Measurements from ENCODE around the gene KCND3.

Gene KCND3

DNA sequence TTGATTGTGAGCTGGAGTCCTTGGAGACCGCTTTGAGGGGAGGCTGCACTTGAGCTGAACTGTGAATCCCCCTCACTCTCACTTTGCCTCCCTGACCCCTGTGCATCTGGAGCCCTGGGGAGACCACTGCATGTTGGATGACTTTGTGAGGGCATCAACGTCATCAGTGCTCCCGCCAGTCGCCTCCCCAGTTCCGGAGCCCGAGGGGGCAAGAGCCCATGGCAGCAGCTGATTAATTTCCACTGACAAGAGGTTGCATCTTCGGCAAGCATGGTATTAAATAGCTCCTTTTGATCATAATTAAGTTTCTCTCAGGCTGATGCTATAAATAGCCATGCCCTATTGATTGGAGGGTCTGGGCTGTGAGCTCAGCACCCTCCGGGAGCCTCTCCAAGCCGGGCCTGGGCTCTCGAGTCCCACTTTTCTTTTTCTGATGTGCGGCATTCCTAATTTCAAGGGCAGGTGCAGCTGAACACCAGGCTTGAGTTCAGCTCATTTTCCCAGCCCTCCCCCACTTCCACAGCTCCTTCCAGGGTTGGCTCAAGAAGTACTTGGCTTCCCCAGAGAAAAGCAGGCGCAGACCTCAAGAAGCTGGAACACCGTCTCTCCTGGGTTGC is 33.2 kb downstream of the KCND3 start:
- no peak for DNase-seq

DNA sequence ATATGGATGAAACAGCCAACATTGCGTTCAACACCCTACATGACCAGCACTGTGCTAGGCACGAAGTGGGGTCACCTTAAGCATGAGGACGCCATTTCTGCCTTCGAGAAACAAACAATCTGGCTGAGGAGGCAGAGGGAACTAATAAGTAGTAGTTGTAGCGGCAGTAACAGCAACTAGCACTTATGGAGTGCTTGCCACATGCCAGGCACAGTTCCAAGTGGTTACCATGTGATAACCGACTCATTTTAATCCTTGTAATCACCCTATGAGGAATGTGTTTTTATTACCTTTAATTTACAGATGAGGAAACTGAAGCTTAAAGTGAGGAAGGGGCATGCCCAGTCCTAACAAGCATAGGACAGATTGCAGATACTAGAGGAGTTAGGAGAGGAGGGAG is 33.7 kb downstream of the KCND3 start:
- no peak for DNase-seq

DNA sequence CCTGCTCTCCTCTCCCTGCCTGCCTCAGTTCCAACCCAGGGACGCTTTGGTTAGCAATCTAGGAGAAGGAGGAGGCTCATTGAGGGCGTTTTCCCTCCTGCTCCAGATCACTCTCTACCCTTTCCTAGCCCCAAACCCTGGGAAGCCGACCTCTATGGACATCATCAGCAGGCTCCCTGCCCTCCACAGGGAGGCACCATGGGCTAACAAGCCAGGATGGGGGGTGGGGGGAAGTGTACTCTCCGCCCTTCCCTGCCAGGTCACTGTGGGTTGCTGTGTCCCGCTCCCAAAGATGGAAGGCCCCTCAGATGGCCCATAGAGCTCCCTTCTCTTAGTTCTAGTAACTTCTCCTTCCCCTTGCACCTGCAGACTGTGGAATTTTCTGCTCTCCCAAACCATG is 35.7 kb downstream of the KCND3 start:
- no peak for DNase-seq

DNA sequence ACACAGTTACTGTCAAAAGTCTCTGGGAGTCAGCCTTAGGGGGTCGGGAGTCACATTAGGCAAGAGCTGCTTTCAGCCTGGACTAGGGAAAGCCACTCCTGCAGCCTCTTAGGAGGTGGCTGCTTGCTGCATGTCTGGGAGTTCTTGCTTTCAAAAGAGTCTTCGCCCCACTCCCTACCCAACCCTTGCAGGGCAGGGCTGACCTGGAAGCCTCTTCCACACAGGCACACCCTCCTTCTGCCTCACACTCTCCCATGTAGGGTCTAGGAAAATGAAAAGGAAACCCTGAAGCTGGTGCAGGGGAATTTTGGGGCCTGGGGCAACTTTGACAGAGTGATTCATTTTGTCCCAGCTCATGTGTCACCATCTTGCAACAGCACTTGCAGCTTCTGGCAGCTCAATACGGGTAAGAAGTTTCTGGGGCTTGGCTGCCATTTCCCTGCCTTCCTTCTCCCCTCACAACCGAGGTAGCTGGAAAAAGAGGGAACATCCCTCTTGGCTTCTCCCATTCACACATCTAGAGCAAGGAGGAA is 37.3 kb downstream of the KCND3 start:
- DNase-seq: no peak

DNA sequence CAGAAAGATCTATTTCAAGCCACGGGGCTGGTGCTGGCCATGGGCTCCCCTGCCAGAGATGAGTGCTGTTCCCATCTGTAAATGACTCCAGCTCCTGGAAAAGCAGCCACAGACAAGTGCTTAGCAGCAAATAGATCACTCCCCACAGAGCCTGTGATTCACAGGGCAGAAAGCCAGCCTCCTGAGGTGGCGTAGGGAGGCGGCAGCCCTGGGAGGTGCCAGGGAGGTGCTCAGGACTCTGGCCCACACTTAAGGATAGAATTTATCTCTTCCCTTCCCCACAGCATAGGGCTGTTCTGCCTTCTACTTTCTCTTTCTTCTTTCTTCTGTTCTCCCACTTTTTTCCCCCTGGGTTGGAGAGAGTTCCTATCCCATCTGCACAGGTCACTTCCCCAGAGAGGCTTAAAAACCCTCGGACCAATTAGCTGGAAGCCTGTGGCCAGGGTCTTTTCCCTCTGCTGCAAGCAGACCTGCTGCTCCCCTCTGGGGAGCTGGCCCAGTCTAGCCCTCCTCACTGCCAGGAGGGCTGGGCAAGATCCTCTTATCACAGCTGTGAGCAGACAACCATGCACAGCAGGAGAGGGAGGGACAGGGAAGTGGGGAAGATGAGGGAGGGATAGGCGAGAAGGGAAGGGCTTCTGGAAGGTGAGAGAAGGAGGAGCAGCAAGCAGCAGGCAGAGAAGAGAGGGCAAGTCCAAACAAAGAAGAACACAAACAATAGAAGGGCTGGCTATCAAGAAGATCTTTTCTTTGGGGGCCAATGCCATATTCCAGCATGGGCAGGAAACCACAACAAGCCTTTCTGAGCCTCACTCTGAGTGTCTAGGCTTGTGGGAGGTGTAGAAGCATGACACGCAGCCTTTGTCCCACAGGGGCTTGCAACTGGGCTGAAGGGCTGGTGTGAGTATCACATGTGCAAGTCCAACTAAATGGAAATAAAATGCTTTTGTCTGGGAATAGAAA is 41.0 kb downstream of the KCND3 start:
- DNase-seq: peak; percentile 65

DNA sequence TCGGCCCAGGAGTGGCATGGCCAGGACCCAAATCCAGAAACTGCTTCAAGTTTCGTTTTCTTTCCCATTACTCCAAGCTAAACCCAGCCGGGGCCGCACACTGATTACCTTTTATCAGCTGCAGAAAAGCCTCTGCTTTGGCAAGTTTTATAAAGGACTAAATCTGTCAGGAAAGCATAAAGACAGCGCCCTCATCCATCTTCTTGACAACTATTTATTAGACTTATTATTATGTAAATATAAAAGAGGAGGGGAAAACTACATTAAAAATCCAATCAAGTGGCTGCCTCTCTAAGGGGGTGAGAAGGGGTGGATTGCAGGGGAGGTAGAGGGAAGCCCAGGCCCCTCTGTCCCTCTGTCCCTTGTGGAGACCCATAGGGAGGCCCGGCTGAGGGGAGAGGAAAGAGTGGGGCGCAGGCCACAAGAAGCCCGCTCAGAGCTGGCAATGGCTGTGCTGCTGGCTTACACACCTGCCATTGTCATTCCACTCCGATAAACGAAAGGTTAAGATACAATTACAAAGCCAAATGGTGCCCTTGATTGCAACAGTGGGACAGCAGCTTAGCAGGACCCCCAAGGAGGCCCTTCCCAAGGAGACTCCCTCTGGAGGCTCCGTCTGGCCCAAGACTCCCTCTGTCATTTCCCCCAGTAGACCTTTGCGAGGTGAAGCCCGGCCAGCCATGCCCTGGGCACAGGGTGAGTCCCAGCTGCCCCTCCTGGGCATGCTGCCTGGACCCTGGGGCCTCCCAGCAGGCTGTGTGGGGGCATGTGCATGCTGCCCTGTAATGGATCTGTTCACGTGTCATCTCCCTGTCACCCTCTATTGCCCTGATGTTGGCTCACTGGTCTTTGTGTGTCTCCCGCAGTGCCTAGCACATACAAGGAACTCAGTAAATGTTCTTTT is 45.4 kb downstream of the KCND3 start:
- DNase-seq: no peak

DNA sequence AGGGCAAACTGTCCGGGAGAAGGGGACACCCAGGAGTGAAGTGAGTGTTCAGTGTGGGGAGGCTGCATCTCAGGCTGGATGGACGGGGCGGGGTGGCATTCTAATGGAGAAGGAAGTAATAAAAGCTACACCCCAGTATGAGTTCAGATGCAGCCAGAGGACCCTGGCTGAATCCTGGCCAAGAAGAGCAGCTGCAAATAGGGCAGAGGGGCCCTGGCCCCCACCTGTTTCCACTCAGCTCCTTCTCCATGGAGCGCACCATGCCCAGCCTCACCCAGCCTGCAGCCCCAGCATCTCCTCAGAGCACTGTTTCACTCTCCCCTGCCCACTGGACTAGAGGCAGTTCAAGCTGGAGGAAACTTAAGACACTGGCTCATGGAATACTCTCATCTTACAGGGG is 46.4 kb downstream of the KCND3 start:
- DNase-seq: no peak

DNA sequence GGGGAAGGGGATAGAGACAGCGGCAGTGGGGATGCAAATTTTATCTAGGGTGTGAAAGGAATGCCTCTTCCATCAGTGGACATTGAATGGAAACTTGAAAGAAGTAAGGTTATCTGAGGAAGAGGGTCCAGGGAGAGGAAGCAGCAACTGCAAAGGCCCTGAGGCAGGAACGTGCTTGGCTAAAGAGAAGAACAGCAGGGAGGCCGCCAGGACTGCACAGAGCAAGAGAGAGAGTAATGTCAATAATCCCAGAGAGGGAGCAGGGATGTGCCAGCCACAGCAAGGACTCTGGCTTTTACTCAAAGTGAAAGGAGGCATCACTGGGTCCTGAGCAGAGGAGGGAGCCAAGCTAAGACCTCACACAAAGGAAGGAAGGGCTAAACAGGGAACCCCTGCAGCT is 50.9 kb downstream of the KCND3 start:
- no peak for DNase-seq

DNA sequence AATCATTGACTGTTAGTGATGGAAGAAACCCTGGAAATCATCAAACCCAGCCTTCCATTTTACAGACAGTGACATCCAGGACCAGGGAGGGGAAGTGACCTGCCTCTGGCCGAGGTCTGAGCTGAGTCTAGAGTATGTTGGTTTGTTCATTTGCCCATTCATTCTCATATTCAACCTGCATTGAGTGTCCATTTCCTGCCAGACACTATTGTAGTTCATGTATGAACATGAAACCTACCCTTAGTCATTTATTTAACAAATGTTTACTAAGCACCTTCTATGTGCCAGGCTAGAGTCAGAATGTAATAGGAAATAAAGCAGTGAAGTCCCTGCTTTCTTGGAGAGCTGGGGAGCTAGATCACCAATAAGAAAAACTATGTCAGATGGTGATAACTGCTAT is 51.3 kb downstream of the KCND3 start:
- no peak for DNase-seq

DNA sequence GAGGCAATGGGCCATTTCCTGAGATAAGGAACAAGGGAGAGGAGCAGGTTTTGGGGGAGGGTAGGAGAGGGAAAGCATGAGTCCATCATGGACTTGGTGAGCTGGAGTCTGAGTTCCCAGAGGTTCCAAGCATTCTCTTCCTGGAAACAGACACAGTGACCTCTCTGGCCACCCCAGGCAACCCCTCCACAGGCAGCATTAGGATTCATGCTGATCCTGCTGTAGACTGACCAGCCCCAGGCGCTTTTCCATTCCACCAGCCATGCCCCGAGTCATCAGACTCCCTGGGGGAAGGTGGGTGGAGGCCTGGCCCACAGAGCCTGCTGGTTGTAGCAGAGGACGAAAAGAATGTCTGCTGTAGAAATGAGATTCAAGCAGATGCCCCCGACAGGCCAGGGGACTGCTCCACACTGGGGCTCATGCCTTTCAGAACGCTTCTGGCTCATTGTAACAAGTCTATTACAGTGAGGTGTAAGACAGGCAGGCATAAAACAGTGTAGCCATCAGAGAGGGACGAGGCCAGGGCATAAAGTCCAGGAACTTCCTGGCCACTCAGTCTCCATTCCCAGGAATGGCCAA is 52.2 kb downstream of the KCND3 start:
- no peak for DNase-seq

DNA sequence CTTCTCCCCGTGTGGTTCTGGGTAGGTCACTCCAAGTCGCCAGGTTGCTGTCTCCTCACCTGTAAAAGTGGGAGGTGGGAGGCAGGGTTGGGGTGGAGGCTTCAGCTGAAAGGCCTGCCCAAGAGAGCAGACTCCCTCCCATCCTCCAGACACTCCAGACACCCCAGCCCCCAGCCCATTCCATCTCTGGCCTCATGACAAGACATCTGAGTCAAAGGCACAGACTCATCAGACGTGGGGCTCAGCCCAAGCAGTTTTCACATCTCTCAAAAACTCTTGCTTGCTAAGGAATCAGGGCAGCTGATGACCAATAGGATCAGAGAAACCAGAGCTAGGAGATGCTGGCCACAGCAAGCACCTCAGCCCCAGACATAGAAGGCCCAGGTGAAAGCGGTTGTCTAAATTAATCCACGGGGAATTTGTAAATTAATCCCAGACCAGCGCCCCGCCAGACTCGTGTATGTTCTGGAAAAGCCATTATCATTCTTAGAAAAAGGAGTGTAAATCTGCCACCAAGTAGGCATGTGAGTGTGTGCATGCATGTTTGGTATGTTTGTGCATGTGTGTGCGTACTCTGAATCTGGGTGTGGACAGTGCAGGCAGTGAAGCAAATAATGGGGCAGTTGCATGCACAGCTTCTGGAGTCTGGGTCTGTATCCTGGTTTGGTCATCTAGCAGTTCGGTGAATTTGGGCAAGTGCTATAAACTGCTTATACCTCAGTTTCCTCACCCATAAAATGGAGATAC is 55.2 kb downstream of the KCND3 start:
- DNase-seq: no peak

DNA sequence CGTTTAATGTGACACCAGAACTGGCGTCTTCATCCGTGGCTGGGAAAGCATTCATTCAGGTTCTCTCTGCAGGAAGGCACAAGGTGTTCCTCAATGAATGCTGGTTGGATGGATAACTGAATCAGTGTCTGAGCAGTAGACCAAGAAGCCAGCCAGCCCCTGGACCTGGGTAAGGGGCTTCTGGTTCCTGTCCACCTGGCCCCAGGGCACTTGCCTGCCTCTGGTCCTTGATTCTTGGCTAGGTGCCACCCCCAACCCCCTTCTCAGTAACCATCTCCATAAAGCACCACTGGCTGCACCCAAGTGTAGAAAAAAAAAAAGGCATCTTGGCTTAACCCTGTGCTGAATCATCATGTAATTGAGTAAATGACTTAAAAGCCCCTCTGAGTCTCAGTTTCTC is 59.1 kb downstream of the KCND3 start:
- DNase-seq: no peak

DNA sequence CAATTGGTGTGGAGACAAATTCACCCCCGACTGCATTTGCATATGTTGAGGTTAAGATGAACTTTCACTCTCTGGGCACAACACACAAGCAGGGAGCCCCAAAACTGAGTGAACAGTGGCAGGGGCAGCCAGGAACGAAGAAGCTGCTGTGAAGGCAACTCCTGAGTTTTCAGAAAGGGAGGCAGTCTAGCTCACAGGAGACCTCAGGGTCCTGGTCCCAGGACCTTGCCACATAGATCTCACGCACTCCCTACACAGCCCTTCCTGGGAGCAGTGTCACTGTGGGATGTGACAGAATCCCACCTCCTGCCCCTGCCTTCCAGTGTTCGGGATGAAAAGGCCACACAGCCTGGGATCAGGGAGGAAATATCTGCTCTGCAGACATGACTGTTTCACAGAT is 60.9 kb downstream of the KCND3 start:
- no peak for DNase-seq

DNA sequence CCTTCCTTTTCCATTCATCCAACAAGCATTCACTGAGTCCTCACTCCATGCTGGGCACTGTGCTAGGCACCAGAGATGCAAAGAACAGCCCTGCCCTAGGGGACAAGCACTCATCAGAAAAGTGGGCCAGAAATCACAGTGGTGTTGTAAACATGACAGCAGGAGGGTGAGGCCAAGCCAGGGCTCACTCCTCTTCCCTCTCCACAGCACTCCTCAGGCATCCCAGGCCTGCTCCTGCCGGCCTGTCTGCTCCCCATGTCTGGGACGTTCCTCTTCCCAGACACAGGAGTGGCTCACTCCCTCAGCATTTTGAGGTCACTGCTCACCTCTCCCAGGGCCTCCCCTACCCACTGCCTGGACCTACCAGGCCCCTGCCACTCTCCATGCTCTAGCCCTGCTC is 61.8 kb downstream of the KCND3 start:
- no peak for DNase-seq

DNA sequence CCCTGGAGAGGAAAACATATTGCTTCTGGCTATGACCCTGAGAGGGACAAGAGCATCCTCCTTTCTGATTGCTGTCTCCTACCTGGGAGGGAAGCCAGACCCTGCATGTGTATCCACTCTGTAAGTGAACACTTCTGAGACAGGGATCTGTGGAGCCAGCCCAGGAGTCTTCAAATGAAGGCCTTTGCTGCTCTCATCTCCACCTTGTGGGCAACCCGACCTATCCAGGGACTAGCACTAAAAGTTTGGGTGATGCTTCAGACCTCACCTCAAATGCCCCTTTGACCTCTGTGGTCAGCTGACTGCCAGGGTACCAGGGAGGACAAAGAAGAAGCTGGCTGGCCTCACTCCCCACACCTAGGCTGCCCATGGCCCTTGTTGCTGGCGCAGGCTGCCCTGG is 64.7 kb downstream of the KCND3 start:
- DNase-seq: no peak

DNA sequence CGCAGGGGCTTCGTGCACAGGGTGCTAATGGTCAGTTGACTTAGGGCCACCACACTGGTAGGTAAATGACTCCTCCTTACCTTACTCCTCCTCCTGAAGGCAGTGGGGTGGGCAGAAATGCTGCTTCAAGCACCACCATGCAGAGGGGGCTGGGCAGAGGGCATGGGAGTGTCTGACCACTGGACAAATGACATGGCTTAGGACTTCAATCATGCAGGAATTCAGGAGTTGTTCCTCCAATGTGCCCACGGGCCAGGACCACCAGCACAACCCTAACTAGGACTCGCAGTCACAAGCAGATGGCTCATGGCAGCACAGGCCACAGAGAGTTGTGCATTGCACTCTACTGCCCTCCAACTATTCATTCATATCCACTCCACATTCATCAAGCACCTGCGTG is 65.7 kb downstream of the KCND3 start:
- DNase-seq: no peak

DNA sequence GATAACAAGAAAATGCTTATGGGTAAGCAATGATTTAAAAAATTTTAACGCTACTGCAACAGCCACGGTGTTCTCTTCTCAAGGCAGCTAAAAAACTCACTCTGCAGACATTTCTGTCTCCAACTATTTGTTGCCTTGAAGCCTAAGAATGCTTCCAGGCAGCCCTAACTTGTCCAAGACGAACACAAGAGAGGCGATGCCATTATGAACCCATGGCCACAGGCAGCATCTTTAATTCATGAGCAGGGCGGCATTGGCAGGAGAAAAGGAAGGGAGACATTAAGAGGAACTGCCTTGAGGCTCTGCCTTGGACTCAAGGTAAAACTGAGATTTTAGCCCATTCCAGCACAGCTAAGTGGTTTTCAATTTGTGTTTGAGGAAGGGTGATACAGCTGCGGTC is 67.5 kb downstream of the KCND3 start:
- DNase-seq: no peak

DNA sequence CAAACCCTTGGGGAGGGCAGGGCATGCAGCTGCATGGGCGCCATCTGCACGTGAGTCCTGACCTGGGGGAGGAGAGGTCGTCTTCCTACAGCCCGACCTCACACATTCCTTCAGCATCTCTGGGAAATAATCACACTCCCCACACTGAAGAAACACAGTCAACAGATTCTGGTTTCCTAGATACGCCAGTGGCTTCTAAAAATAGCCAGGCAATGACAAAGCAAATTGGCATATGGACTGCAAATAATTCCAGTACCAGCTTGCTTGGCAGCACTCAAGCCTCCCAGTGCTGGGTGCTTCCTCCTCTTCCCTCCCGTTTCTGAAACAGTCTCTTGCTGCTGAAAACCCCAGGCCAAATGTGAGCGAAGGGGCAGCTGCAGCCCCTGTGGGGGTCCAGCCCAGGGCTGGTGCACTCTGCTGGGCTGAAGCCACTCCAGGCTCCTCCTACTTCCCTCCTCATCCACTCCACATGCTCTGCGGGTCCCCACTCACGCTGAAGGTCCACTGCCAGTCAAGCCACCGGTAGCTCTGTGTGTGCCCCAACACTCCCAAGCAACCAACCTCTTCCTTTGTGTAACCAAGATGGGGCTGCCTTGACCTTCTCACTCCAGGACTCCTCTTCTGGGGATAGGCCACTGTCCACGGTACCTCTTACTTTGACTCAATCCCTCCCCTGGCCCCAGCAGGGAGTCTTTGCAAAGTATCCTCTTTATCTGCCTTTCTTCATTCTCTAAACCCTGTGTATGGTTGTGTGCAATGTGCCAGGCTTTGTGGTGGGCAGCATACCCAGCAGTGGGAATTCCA is 69.0 kb downstream of the KCND3 start:
- peak; percentile 86 for DNase-seq

DNA sequence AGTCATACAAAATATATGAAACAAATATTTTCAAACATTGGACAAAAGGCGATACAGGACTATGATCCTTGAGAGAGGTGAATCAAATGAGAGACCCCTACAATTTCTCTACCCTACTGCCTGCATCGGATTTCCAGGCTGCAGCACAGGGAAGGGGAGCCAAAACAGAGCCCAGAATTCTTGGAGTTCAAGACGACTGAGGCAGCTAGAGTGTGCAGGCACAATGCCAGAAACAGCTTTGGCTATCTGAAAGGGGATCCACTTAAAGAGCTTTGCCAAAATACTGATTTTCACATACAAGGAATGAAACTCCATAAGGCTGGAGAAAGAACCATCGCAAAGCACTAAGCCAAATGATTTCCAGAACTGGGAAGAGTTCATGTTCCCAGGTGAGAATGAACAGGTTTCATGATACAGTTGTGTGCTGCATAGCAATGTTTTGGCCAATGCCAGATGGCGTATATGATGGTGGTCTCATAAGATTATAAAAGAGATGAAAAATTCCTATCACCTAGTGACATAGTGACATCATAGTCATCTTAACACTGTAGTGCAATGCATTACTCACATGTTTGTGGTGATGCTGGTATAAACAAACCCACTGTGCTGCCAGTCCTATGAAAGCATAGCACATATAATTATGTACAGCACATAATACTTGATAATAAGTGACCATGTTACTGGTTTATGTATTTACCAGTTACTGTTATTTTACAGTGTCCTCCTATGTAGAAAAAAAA is 77.5 kb downstream of the KCND3 start:
- no peak for DNase-seq

DNA sequence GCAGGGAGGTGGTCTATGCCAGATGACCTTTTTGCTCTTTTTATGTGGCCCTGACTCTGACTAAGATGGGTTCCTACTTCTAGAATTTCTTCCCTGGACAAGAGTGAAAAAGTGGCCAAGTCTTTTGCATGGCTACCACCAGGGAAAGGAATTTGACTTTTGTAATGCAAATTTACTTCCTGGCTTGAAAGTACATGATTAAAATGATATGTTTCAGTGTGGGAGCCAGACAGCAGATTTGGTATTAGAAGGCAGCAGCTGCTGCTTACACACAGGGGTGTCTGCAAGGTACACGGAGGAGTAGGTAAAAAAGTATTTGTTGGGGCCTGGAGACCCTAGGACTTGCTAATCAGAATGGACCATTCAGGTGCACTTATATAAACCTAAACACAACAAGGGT is 78.4 kb downstream of the KCND3 start:
- peak; percentile 15 for DNase-seq

Data from DMS 273 treated with DMSO at 0.1 percent for 48 hours (cell line).